Eye (tissue), 1 donor: ENCODE data around the gene PARD3.
A peak's percentile ranks its signal among the peaks of the same experiment; 100 is the strongest.
"Not testable (repeated sequence)": the region's sequence is repeated elsewhere in the genome, so short reads cannot be mapped to it uniquely, and the experiment has no call there.

Experiments
- DNase-seq: peaks from one replicate; pipeline ENCODE4 v3.0.0-alpha.2; 2015

PARD3 gene

GRCh38 chr10:34360984-34361383 lies 454.1 kb downstream of the PARD3 start:
- no peak for DNase-seq

- no peak for DNase-seq
Measured at GRCh38 chr10:34359435-34359813, 455.7 kb downstream of the PARD3 start.

GRCh38 chr10:34358729-34359434 lies 456.2 kb downstream of the PARD3 start:
- no peak for DNase-seq

GRCh38 chr10:34356463-34356862 lies 458.6 kb downstream of the PARD3 start:
- no peak for DNase-seq

- not testable (repeated sequence) for DNase-seq
Measured at GRCh38 chr10:34353530-34353929, 461.6 kb downstream of the PARD3 start.

- DNase-seq, result not testable (repeated sequence)
Measured at GRCh38 chr10:34352599-34353204, 462.4 kb downstream of the PARD3 start.

GRCh38 chr10:34351161-34351560 lies 463.9 kb downstream of the PARD3 start:
- DNase-seq, result no peak

- no peak for DNase-seq
Measured at GRCh38 chr10:34348917-34349485, 466.1 kb downstream of the PARD3 start.

- peak; percentile 66 for DNase-seq
Measured at GRCh38 chr10:34348021-34348420, 467.1 kb downstream of the PARD3 start.

GRCh38 chr10:34347131-34347530 lies 468.0 kb downstream of the PARD3 start:
- no peak for DNase-seq

- no peak for DNase-seq
Measured at GRCh38 chr10:34346516-34347100, 468.5 kb downstream of the PARD3 start.

- DNase-seq, result no peak
Measured at GRCh38 chr10:34345383-34345782, 469.7 kb downstream of the PARD3 start.

GRCh38 chr10:34343764-34344163 lies 471.3 kb downstream of the PARD3 start:
- DNase-seq, result no peak

GRCh38 chr10:34341473-34341872 lies 473.6 kb downstream of the PARD3 start:
- DNase-seq, result no peak

GRCh38 chr10:34340934-34341333 lies 474.2 kb downstream of the PARD3 start:
- DNase-seq, result no peak

- peak; percentile 27 for DNase-seq
Measured at GRCh38 chr10:34339816-34340553, 475.1 kb downstream of the PARD3 start.

GRCh38 chr10:34337917-34338316 lies 477.2 kb downstream of the PARD3 start:
- no peak for DNase-seq

- no peak for DNase-seq
Measured at GRCh38 chr10:34335960-34336690, 479.0 kb downstream of the PARD3 start.

GRCh38 chr10:34334908-34335307 lies 480.2 kb downstream of the PARD3 start:
- DNase-seq, result no peak

GRCh38 chr10:34333513-34333912 lies 481.6 kb downstream of the PARD3 start:
- DNase-seq, result no peak

GRCh38 chr10:34327184-34327583 lies 487.9 kb downstream of the PARD3 start:
- DNase-seq, result peak; percentile 35

GRCh38 chr10:34323192-34323591 lies 491.9 kb downstream of the PARD3 start:
- DNase-seq, result no peak

GRCh38 chr10:34320265-34320664 lies 494.8 kb downstream of the PARD3 start:
- DNase-seq, result no peak
